Measurements from ENCODE around the gene NT5C3A. TPM values are rescaled to one million over a fixed set of nuclear protein-coding genes. Genes with fewer than 3 reads are reported as not detected.
"Not testable (repeated sequence)": the region's sequence is repeated elsewhere in the genome, so short reads cannot be mapped to it uniquely, and the experiment has no call there.

NT5C3A gene
- total RNA-seq, 6 experiments from 2014 or later = 15.3 to 19.4 (median 16.4) TPM

- Mint-ChIP-seq H3K4me1 (ENCODE audit: low read depth) (no peaks in the 10 kb centered on the region), H3K27me3 (ENCODE audit: insufficient read depth) (no peaks in the 10 kb centered on the region), H3K27ac (no peak overlapping the region), H3K36me3 (ENCODE audit: low read depth) (peaks cover 27% of the 10 kb centered on the region), H3K4me3 (no peak overlapping the region), H3K9me3 (no peaks in the 10 kb centered on the region)
- TF ChIP-seq, protein P1, sequence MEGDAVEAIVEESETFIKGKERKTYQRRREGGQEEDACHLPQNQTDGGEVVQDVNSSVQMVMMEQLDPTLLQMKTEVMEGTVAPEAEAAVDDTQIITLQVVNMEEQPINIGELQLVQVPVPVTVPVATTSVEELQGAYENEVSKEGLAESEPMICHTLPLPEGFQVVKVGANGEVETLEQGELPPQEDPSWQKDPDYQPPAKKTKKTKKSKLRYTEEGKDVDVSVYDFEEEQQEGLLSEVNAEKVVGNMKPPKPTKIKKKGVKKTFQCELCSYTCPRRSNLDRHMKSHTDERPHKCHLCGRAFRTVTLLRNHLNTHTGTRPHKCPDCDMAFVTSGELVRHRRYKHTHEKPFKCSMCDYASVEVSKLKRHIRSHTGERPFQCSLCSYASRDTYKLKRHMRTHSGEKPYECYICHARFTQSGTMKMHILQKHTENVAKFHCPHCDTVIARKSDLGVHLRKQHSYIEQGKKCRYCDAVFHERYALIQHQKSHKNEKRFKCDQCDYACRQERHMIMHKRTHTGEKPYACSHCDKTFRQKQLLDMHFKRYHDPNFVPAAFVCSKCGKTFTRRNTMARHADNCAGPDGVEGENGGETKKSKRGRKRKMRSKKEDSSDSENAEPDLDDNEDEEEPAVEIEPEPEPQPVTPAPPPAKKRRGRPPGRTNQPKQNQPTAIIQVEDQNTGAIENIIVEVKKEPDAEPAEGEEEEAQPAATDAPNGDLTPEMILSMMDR (IDR thresholded peaks at IDR 0.05) = no peak
- no peak for DNase-seq
Measured at GRCh38 chr7:33012364-33012763, 50.2 kb downstream of the NT5C3A start.

DNA sequence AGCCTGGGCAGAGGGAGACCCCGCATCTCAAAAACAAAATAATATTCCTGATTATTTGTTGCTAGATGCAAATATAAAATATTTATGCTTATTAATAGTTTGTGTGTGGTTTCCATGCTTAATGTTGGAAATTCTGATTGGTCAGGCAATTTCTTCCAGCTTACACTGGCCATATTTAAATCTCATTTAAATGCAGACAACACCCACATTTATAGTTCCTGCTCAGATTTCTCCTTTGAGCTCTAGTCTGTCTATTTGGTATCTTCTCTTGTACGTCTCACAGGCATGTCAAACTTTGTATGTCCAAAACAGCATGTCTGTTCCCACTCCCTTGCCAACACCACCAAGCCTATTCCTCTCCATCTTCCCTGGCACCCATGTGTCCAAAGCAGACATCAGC is 52.8 kb downstream of the NT5C3A start:
- Mint-ChIP-seq H3K4me3 (no peak overlapping the region), H3K27ac (no peak overlapping the region), H3K9me3 (no peaks in the 10 kb centered on the region), H3K36me3 (ENCODE audit: low read depth) (peaks cover 17% of the 10 kb centered on the region; the same call in 1 of the 2 replicates), H3K4me1 (ENCODE audit: low read depth) (no peaks in the 10 kb centered on the region), H3K27me3 (ENCODE audit: insufficient read depth) (no peaks in the 10 kb centered on the region)
- TF ChIP-seq, protein P1 (IDR thresholded peaks at IDR 0.05) = no peak
- DNase-seq = no peak

- not testable (repeated sequence) for DNase-seq; H3K27ac Mint-ChIP-seq; H3K4me1 Mint-ChIP-seq (ENCODE audit: low read depth); H3K4me3 Mint-ChIP-seq; H3K27me3 Mint-ChIP-seq (ENCODE audit: insufficient read depth); H3K9me3 Mint-ChIP-seq
- H3K36me3 Mint-ChIP-seq (ENCODE audit: low read depth) = peaks cover 18% of the 10 kb centered on the region; the same call in 1 of the 2 replicates
Measured at GRCh38 chr7:33005690-33006089, 56.9 kb downstream of the NT5C3A start.

DNA sequence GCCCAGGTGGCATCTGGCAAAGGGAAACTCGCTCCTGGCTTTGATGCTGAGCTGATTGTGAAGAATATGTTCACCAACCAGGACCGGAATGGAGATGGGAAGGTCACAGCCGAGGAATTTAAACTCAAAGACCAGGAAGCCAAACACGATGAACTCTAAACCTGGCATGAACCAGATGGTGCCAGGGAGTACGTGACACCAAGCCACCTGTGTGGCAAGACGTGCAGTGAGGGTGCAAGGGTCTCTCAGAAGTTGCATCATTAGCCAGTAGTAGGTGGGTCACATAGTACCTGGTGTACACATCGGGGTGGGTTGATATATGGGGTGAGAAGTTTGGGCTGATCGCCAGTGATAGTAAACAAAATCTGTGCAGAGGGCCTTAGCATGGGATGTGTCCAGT is 57.4 kb downstream of the NT5C3A start:
- not testable (repeated sequence) for DNase-seq; H3K27ac Mint-ChIP-seq; H3K9me3 Mint-ChIP-seq; H3K4me1 Mint-ChIP-seq (ENCODE audit: low read depth); H3K27me3 Mint-ChIP-seq (ENCODE audit: insufficient read depth); H3K4me3 Mint-ChIP-seq
- peaks cover 18% of the 10 kb centered on the region; the same call in 1 of the 2 replicates for H3K36me3 Mint-ChIP-seq (ENCODE audit: low read depth)

DNA sequence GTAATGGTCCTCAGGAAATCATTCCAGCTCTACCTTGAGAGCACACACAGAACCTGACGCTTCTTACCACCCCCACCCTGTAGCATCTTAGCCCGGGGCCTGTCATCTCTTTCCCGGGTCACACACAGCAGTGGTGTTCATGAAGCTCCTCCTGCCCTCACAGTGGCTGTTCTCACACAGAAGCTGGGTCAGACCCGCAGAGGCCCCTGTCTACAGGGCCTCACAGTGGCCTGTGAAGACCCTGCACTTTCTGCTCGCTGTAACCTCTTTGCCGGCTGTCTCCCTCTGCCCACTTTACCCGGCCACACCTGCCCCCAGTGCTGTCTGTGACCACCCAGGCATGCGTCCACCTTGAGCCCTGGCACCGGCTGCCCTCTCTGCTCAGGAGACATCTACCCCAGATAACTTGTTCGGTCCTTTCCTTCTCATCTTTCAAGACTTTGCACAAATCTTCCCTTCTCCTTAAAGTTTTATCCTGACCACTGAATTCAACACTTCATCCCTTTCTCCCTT is 58.4 kb downstream of the NT5C3A start:
- not testable (repeated sequence) for H3K27ac Mint-ChIP-seq

GRCh38 chr7:33003111-33003510 is 59.5 kb downstream of the NT5C3A start:
- not testable (repeated sequence) for DNase-seq; H3K4me3 Mint-ChIP-seq; H3K27ac Mint-ChIP-seq; H3K9me3 Mint-ChIP-seq; H3K27me3 Mint-ChIP-seq (ENCODE audit: insufficient read depth)
- Mint-ChIP-seq H3K36me3 (ENCODE audit: low read depth) (peaks cover 33% of the 10 kb centered on the region), H3K4me1 (ENCODE audit: low read depth) (peaks cover 16% of the 10 kb centered on the region)

More for the DNA sequence above, 58.4 kb downstream of the NT5C3A start:
- not testable (repeated sequence) for DNase-seq; H3K4me1 Mint-ChIP-seq (ENCODE audit: low read depth); H3K4me3 Mint-ChIP-seq; H3K9me3 Mint-ChIP-seq; H3K27me3 Mint-ChIP-seq (ENCODE audit: insufficient read depth)
- peaks cover 28% of the 10 kb centered on the region for H3K36me3 Mint-ChIP-seq (ENCODE audit: low read depth)

DNA sequence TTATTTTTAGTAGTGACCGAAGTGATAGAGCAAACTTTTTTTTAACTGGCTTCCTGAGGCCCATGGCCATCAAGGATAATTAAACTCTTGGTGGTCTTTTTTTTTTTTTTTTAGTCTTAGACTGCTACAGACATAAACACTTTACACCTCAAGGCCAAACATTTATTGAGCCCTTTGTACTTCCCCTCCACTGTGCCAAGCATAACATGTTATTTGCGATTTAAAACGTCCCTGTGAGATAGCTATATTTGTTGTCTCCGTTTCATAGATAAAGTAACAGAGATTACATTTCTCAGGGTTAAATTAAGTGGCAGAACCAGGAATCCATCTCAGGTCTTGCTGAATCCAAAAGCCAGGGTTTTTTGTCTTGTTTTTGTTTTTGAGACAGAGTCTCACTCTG is 63.2 kb downstream of the NT5C3A start:
- Mint-ChIP-seq H3K4me1 (ENCODE audit: low read depth) (peaks cover 22% of the 10 kb centered on the region), H3K36me3 (ENCODE audit: low read depth) (peaks cover 25% of the 10 kb centered on the region), H3K4me3 (peak overlapping the region; percentile 82), H3K27ac (peak overlapping the region; percentile 99)
- not testable (repeated sequence) for DNase-seq; H3K27me3 Mint-ChIP-seq (ENCODE audit: insufficient read depth); H3K9me3 Mint-ChIP-seq

DNA sequence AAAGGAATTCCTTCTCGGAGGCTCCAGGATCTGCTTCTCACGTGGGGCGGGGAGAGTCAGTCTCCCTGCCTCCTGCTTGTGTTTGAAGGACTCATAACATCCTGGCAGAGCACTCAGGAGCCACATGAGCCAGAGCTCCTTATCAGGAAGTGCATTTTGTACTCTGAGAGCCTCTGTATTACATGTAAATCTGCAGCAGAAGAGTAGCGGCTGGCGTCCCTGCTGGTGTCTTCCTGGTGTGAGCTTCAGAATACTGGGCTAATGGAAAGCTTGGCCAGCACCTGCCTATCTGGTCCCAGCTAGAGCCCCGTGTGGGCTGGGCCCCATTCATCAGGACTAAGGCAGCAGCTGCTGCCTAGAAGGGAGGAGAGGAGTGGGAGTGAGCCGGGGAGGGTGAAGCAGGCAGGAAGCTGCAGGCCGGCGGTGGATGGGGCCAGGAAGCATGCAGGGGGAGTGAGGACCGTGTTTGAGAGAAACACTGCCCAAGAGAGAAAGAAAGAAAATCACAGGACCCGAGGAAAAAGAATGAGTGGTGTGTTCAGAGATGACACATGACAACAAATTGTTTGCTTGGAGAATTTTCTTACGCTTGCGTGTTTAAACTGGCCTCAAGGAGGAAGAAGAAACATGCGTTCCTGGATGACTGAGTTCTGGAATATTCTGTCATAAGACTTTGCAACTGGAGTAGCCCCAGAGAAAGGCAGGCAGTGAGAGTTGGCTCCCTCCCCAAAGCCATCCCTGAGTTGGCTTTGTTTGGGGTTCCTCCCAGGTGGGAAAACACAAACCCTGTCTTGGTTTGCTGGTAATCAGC is 64.0 kb downstream of the NT5C3A start:
- H3K27ac Mint-ChIP-seq = peak overlapping the region; percentile 99
- H3K4me1 Mint-ChIP-seq (ENCODE audit: low read depth) = peaks cover 22% of the 10 kb centered on the region
- DNase-seq = peak; percentile 82
- H3K9me3 Mint-ChIP-seq; H3K27me3 Mint-ChIP-seq (ENCODE audit: insufficient read depth): not testable (repeated sequence)
- peaks cover 18% of the 10 kb centered on the region for H3K36me3 Mint-ChIP-seq (ENCODE audit: low read depth)
- peak overlapping the region; percentile 82 for H3K4me3 Mint-ChIP-seq

DNA sequence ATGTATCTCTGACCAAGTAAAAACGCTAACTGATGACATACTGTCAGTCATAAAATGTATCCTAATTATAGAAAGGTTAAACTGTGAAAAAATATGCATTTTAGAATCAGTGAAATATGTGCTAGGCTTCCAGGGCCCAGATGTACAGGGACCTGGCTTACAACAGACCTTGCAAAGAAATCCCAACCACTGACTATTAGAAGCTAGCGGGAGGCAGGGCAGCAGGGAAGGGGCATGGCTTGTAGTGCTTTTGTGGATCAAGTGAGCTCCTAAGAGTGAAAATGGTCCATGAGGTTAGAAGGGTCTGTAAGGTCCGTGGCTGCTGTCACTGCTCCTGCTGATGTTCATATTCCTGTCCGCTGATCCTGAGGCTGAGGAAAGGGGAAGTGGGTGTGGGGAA is 64.6 kb downstream of the NT5C3A start:
- H3K27me3 Mint-ChIP-seq (ENCODE audit: insufficient read depth); H3K9me3 Mint-ChIP-seq; DNase-seq: not testable (repeated sequence)
- H3K27ac Mint-ChIP-seq = peak overlapping the region; percentile 99
- peaks cover 24% of the 10 kb centered on the region for H3K36me3 Mint-ChIP-seq (ENCODE audit: low read depth)
- peaks cover 28% of the 10 kb centered on the region for H3K4me1 Mint-ChIP-seq (ENCODE audit: low read depth)
- peak overlapping the region; percentile 82 for H3K4me3 Mint-ChIP-seq

DNA sequence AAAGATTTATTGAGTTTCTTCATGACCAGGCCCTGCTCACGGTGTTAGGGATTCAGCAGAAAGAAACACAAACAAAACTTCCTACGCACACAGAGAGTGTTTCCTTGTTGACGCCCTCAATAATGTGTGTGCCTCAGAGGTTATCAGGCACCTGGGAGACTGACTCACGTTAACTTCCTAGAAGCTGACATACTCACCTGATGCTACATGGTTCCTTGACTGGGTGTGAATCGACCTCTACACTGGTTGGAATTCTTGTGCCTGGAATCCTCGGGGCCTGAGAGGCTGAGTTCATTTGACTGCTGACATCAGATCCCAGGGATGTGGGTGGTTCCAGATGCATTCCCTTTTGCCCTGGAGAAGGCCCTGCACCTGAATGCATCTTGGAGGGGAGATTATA is 69.8 kb downstream of the NT5C3A start:
- not testable (repeated sequence) for H3K27me3 Mint-ChIP-seq (ENCODE audit: insufficient read depth); H3K27ac Mint-ChIP-seq; H3K4me3 Mint-ChIP-seq; DNase-seq; H3K9me3 Mint-ChIP-seq
- Mint-ChIP-seq H3K4me1 (ENCODE audit: low read depth) (peaks cover 37% of the 10 kb centered on the region), H3K36me3 (ENCODE audit: low read depth) (peaks cover 23% of the 10 kb centered on the region)

GRCh38 chr7:32991975-32992700 is 70.4 kb downstream of the NT5C3A start:
- H3K4me1 Mint-ChIP-seq (ENCODE audit: low read depth) = peaks cover 34% of the 10 kb centered on the region
- H3K27me3 Mint-ChIP-seq (ENCODE audit: insufficient read depth); DNase-seq; H3K9me3 Mint-ChIP-seq; H3K4me3 Mint-ChIP-seq; H3K27ac Mint-ChIP-seq: not testable (repeated sequence)
- peaks cover 23% of the 10 kb centered on the region for H3K36me3 Mint-ChIP-seq (ENCODE audit: low read depth)
